HEK293 (cell line): ENCODE data around the gene POLL.

Experiments
- KLF9 ChIP-seq: fragments of 450-650 bp; formaldehyde crosslinking; IDR thresholded peaks from 2 replicates; pipeline ENCODE4 v1.5.1; 2016; ENCODE audit warnings: missing biosample characterization, missing genetic modification characterization, low read depth
- RBAK ChIP-seq: fragments of 450-650 bp; formaldehyde crosslinking; IDR thresholded peaks from 2 replicates; pipeline ENCODE4 v1.5.1; 2016; ENCODE audit warnings: missing biosample characterization, missing genetic modification characterization
- ZBTB1 ChIP-seq: fragments of 450-650 bp; formaldehyde crosslinking; IDR thresholded peaks from 2 replicates; pipeline ENCODE4 v1.5.1; 2016; ENCODE audit warnings: missing biosample characterization, missing genetic modification characterization
- ZBTB48 ChIP-seq: fragments of 450-650 bp; formaldehyde crosslinking; IDR thresholded peaks from 2 replicates; pipeline ENCODE4 v1.5.1; 2016; ENCODE audit warnings: missing biosample characterization, missing genetic modification characterization
- ZFP37 ChIP-seq: fragments of 450-650 bp; formaldehyde crosslinking; IDR thresholded peaks from 2 replicates; pipeline ENCODE4 v1.5.1; 2016; ENCODE audit warnings: missing biosample characterization, missing genetic modification characterization
- ZNF114 ChIP-seq: fragments of 450-650 bp; formaldehyde crosslinking; IDR thresholded peaks from 2 replicates; pipeline ENCODE4 v1.5.0; 2017; ENCODE audit warnings: missing biosample characterization, missing genetic modification characterization
- ZNF19 ChIP-seq: fragments of 450-650 bp; formaldehyde crosslinking; IDR thresholded peaks from 2 replicates; pipeline ENCODE4; 2016; ENCODE audit warnings: missing biosample characterization, missing genetic modification characterization, low read depth
- ZNF391 ChIP-seq: fragments of 450-650 bp; formaldehyde crosslinking; IDR thresholded peaks from 2 replicates; pipeline ENCODE4 v1.5.1; 2016; ENCODE audit warnings: low read depth, missing biosample characterization, missing genetic modification characterization, borderline replicate concordance
- ZNF394 ChIP-seq: fragments of 450-650 bp; formaldehyde crosslinking; IDR thresholded peaks from 2 replicates; pipeline ENCODE4 v1.5.1; 2016; ENCODE audit warnings: missing biosample characterization, missing genetic modification characterization, mild to moderate bottlenecking, moderate library complexity, borderline replicate concordance
- ZNF549 ChIP-seq: fragments of 450-650 bp; IDR thresholded peaks from 2 replicates; pipeline ENCODE4 v1.5.1; 2018; ENCODE audit warnings: missing biosample characterization, missing genetic modification characterization, mild to moderate bottlenecking, inconsistent platforms, moderate library complexity
- ZNF560 ChIP-seq: fragments of 450-650 bp; formaldehyde crosslinking; IDR thresholded peaks from 2 replicates; pipeline ENCODE4 v1.5.1; 2017; ENCODE audit warnings: missing biosample characterization, missing genetic modification characterization, borderline replicate concordance
- ZNF585B ChIP-seq: fragments of 450-650 bp; formaldehyde crosslinking; IDR thresholded peaks from 2 replicates; pipeline ENCODE4 v1.5.1; 2016; ENCODE audit warnings: missing biosample characterization, missing genetic modification characterization
- ZNF624 ChIP-seq: fragments of 450-650 bp; formaldehyde crosslinking; IDR thresholded peaks from 2 replicates; pipeline ENCODE4 v1.5.1; 2017; ENCODE audit warnings: missing biosample characterization, missing genetic modification characterization
- ZNF677 ChIP-seq: fragments of 450-650 bp; IDR thresholded peaks from 2 replicates; pipeline ENCODE4 v1.5.0; 2018; ENCODE audit warnings: missing biosample characterization, mild to moderate bottlenecking, missing genetic modification characterization, moderate library complexity
- TF ChIP-seq, protein P1 (sequence below): fragments of 450-650 bp; formaldehyde crosslinking; IDR thresholded peaks from 2 replicates; pipeline ENCODE4 v1.5.1; 2016; ENCODE audit warnings: missing biosample characterization, missing genetic modification characterization
- TF ChIP-seq, protein P2 (sequence below): fragments of 450-650 bp; formaldehyde crosslinking; IDR thresholded peaks from 2 replicates; pipeline ENCODE4 v1.5.1; 2017; ENCODE audit warnings: missing biosample characterization, missing genetic modification characterization
- TF ChIP-seq, protein P3 (sequence below): fragments of 450-650 bp; formaldehyde crosslinking; IDR thresholded peaks from 2 replicates; pipeline ENCODE4 v1.5.1; 2017; ENCODE audit warnings: missing biosample characterization, missing genetic modification characterization
- TF ChIP-seq, protein P4 (sequence below): fragments of 450-650 bp; formaldehyde crosslinking; IDR thresholded peaks from 2 replicates; pipeline ENCODE4 v1.5.1; 2016; ENCODE audit warnings: missing biosample characterization, missing genetic modification characterization
- TF ChIP-seq, protein P5 (sequence below): fragments of 450-650 bp; formaldehyde crosslinking; IDR thresholded peaks from 2 replicates; pipeline ENCODE4 v1.5.1; 2016; ENCODE audit warnings: missing biosample characterization, missing genetic modification characterization
- TF ChIP-seq, protein P6 (sequence below): fragments of 450-650 bp; formaldehyde crosslinking; IDR thresholded peaks from 2 replicates; pipeline ENCODE4 v1.5.1; 2016; ENCODE audit warnings: missing biosample characterization, missing genetic modification characterization
- TF ChIP-seq, protein P7 (sequence below): fragments of 450-650 bp; IDR thresholded peaks from 2 replicates; pipeline ENCODE4 v1.5.1; 2018; ENCODE audit warnings: missing biosample characterization, missing genetic modification characterization
- TF ChIP-seq, protein P8 (sequence below): fragments of 450-650 bp; formaldehyde crosslinking; IDR thresholded peaks from 2 replicates; pipeline ENCODE4 v1.5.0; 2017; ENCODE audit warnings: missing biosample characterization, missing genetic modification characterization, borderline replicate concordance

POLL gene

DNA sequence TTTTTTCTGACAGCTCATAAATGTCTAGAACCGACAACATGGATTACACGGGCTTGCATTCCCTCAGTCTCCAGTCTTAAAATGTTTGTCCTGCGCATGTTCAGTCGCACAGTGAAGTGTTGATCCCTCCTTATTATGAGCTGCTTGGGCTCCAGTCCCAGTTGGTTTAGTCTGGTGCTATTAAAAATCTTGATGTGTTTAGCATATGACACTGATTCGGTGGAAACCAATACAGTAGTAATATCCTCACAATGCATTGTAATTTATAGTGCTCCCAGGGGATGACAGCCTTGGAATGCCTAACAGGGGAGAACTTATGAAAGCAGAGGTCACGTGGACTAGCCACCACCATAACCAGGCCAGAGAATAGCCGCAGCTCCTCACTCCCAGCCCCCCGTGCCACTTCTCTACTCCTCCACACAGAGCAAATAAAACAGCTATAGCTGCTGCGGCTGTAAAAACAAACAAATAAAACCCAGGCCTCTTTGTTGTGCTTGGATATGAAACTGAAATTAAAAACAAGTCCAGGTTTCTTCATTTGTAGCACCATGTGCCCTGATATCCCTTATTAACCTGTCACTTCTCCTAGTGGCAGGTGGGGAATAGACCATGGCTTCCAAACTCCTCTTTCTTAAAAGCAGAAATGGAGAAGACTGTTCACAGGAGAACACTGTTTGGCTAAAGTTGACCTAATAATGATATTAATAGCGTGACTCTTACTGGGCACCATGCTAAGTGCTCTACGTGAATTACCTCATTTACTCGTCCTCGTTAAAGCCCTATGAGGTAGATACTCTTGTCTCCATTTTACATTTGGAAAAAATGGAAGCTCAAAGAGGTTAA lies 7.8 kb upstream of the POLL start (continued):
- TF ChIP-seq, protein P1, sequence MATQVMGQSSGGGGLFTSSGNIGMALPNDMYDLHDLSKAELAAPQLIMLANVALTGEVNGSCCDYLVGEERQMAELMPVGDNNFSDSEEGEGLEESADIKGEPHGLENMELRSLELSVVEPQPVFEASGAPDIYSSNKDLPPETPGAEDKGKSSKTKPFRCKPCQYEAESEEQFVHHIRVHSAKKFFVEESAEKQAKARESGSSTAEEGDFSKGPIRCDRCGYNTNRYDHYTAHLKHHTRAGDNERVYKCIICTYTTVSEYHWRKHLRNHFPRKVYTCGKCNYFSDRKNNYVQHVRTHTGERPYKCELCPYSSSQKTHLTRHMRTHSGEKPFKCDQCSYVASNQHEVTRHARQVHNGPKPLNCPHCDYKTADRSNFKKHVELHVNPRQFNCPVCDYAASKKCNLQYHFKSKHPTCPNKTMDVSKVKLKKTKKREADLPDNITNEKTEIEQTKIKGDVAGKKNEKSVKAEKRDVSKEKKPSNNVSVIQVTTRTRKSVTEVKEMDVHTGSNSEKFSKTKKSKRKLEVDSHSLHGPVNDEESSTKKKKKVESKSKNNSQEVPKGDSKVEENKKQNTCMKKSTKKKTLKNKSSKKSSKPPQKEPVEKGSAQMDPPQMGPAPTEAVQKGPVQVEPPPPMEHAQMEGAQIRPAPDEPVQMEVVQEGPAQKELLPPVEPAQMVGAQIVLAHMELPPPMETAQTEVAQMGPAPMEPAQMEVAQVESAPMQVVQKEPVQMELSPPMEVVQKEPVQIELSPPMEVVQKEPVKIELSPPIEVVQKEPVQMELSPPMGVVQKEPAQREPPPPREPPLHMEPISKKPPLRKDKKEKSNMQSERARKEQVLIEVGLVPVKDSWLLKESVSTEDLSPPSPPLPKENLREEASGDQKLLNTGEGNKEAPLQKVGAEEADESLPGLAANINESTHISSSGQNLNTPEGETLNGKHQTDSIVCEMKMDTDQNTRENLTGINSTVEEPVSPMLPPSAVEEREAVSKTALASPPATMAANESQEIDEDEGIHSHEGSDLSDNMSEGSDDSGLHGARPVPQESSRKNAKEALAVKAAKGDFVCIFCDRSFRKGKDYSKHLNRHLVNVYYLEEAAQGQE (tag by site-specific recombination) = no peak
- TF ChIP-seq ZBTB48 (tag by site-specific recombination) (no peak), ZNF114 (tag by site-specific recombination) (no peak), ZNF549 (no peak), ZNF391 (tag by site-specific recombination) (no peak), ZBTB1 (tag by site-specific recombination) (no peak), ZNF624 (no peak), ZNF677 (tag by site-specific recombination) (no peak), ZNF394 (tag by site-specific recombination) (0 out of 2 replicates have a peak, but pooled peaks have one; percentile 23), ZFP37 (tag by site-specific recombination) (no peak), KLF9 (tag by site-specific recombination) (no peak), RBAK (tag by site-specific recombination) (no peak), ZNF560 (tag by site-specific recombination) (no peak), ZNF585B (tag by site-specific recombination) (no peak), ZNF19 (tag by site-specific recombination) (no peak)
- TF ChIP-seq, protein P2, sequence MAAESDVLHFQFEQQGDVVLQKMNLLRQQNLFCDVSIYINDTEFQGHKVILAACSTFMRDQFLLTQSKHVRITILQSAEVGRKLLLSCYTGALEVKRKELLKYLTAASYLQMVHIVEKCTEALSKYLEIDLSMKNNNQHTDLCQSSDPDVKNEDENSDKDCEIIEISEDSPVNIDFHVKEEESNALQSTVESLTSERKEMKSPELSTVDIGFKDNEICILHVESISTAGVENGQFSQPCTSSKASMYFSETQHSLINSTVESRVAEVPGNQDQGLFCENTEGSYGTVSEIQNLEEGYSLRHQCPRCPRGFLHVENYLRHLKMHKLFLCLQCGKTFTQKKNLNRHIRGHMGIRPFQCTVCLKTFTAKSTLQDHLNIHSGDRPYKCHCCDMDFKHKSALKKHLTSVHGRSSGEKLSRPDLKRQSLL (tag by site-specific recombination) = no peak
- TF ChIP-seq, protein P3, sequence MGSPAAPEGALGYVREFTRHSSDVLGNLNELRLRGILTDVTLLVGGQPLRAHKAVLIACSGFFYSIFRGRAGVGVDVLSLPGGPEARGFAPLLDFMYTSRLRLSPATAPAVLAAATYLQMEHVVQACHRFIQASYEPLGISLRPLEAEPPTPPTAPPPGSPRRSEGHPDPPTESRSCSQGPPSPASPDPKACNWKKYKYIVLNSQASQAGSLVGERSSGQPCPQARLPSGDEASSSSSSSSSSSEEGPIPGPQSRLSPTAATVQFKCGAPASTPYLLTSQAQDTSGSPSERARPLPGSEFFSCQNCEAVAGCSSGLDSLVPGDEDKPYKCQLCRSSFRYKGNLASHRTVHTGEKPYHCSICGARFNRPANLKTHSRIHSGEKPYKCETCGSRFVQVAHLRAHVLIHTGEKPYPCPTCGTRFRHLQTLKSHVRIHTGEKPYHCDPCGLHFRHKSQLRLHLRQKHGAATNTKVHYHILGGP (tag by site-specific recombination) = no peak
- TF ChIP-seq, protein P4, sequence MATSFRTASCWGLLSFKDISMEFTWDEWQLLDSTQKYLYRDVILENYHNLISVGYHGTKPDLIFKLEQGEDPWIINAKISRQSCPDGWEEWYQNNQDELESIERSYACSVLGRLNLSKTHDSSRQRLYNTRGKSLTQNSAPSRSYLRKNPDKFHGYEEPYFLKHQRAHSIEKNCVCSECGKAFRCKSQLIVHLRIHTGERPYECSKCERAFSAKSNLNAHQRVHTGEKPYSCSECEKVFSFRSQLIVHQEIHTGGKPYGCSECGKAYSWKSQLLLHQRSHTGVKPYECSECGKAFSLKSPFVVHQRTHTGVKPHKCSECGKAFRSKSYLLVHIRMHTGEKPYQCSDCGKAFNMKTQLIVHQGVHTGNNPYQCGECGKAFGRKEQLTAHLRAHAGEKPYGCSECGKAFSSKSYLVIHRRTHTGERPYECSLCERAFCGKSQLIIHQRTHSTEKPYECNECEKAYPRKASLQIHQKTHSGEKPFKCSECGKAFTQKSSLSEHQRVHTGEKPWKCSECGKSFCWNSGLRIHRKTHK = no peak
- TF ChIP-seq, protein P5, sequence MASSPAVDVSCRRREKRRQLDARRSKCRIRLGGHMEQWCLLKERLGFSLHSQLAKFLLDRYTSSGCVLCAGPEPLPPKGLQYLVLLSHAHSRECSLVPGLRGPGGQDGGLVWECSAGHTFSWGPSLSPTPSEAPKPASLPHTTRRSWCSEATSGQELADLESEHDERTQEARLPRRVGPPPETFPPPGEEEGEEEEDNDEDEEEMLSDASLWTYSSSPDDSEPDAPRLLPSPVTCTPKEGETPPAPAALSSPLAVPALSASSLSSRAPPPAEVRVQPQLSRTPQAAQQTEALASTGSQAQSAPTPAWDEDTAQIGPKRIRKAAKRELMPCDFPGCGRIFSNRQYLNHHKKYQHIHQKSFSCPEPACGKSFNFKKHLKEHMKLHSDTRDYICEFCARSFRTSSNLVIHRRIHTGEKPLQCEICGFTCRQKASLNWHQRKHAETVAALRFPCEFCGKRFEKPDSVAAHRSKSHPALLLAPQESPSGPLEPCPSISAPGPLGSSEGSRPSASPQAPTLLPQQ (tag by site-specific recombination) = peak; percentile 51; the same call in 1 of the 2 replicates
- TF ChIP-seq, protein P6, sequence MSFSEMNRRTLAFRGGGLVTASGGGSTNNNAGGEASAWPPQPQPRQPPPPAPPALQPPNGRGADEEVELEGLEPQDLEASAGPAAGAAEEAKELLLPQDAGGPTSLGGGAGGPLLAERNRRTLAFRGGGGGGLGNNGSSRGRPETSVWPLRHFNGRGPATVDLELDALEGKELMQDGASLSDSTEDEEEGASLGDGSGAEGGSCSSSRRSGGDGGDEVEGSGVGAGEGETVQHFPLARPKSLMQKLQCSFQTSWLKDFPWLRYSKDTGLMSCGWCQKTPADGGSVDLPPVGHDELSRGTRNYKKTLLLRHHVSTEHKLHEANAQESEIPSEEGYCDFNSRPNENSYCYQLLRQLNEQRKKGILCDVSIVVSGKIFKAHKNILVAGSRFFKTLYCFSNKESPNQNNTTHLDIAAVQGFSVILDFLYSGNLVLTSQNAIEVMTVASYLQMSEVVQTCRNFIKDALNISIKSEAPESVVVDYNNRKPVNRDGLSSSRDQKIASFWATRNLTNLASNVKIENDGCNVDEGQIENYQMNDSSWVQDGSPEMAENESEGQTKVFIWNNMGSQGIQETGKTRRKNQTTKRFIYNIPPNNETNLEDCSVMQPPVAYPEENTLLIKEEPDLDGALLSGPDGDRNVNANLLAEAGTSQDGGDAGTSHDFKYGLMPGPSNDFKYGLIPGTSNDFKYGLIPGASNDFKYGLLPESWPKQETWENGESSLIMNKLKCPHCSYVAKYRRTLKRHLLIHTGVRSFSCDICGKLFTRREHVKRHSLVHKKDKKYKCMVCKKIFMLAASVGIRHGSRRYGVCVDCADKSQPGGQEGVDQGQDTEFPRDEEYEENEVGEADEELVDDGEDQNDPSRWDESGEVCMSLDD (tag by site-specific recombination) = no peak
- TF ChIP-seq, protein P7, sequence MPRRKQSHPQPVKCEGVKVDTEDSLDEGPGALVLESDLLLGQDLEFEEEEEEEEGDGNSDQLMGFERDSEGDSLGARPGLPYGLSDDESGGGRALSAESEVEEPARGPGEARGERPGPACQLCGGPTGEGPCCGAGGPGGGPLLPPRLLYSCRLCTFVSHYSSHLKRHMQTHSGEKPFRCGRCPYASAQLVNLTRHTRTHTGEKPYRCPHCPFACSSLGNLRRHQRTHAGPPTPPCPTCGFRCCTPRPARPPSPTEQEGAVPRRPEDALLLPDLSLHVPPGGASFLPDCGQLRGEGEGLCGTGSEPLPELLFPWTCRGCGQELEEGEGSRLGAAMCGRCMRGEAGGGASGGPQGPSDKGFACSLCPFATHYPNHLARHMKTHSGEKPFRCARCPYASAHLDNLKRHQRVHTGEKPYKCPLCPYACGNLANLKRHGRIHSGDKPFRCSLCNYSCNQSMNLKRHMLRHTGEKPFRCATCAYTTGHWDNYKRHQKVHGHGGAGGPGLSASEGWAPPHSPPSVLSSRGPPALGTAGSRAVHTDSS (tag by site-specific recombination) = no peak
- TF ChIP-seq, protein P8, sequence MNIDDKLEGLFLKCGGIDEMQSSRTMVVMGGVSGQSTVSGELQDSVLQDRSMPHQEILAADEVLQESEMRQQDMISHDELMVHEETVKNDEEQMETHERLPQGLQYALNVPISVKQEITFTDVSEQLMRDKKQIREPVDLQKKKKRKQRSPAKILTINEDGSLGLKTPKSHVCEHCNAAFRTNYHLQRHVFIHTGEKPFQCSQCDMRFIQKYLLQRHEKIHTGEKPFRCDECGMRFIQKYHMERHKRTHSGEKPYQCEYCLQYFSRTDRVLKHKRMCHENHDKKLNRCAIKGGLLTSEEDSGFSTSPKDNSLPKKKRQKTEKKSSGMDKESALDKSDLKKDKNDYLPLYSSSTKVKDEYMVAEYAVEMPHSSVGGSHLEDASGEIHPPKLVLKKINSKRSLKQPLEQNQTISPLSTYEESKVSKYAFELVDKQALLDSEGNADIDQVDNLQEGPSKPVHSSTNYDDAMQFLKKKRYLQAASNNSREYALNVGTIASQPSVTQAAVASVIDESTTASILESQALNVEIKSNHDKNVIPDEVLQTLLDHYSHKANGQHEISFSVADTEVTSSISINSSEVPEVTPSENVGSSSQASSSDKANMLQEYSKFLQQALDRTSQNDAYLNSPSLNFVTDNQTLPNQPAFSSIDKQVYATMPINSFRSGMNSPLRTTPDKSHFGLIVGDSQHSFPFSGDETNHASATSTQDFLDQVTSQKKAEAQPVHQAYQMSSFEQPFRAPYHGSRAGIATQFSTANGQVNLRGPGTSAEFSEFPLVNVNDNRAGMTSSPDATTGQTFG (tag by site-specific recombination) = no peak
